Tibial nerve (tissue), 4 donors: ENCODE results near the gene ANO8.

Experiments used
- CTCF ChIP-seq, 5 experiments: fragments of 200-600 bp in 3 of 5; fragments of 450-650 bp in 2 of 5; sonication (generic) in 3 of 5; IDR thresholded peaks; one replicate each; pipeline ENCODE4 v1.5.1; 2016 to 2019; ENCODE audit warnings: antibody characterized with exemption in 5 of 5, mild to moderate bottlenecking in 3 of 5, moderate library complexity in 2 of 5
- EP300 ChIP-seq, 2 donors: sonication (generic); formaldehyde crosslinking; IDR thresholded peaks; one replicate each; pipeline ENCODE4 v1.6.1; 2017; ENCODE audit warnings: antibody characterized with exemption in 2 of 2, mild to moderate bottlenecking in 1 of 2

DNA sequence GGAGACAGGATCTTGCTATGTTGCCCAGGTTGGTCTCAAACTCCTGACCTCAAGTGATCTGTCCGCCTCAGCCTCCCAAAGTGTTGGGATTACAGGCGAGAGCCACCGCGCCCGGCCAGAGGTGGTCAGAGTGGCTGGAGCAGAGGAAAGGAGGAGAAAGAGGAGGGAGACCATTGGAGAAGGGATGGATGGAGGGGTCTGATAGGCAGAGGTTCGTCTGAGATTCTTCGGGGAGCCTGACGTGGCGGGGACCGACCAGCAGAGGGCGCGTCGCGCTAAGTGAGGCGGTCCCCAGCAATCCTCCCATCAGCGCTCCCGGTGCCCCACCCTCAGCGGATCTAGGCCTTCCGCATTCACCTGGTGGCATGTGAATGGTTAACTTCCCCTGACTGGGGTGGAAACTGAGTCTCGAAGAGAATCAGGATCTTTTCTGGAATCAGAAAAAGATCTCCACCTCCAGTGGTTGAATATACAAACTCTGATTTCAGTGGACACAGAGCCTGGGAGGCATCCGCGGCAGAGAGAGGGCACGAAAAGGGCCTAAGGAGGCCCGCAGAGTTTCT is 11.5 kb upstream of the ANO8 start:
- TF ChIP-seq EP300 (IDR thresholded peaks at IDR 0.05) (peak in 1 of 2 donors; percentile 27), CTCF (IDR thresholded peaks at IDR 0.05) (peak; percentile 93 to 95 (median 94))
